ENCODE data around the gene AGBL5. TPM values are rescaled to one million over a fixed set of nuclear protein-coding genes. Genes with fewer than 3 reads are reported as not detected.

AGBL5 gene, protein sequence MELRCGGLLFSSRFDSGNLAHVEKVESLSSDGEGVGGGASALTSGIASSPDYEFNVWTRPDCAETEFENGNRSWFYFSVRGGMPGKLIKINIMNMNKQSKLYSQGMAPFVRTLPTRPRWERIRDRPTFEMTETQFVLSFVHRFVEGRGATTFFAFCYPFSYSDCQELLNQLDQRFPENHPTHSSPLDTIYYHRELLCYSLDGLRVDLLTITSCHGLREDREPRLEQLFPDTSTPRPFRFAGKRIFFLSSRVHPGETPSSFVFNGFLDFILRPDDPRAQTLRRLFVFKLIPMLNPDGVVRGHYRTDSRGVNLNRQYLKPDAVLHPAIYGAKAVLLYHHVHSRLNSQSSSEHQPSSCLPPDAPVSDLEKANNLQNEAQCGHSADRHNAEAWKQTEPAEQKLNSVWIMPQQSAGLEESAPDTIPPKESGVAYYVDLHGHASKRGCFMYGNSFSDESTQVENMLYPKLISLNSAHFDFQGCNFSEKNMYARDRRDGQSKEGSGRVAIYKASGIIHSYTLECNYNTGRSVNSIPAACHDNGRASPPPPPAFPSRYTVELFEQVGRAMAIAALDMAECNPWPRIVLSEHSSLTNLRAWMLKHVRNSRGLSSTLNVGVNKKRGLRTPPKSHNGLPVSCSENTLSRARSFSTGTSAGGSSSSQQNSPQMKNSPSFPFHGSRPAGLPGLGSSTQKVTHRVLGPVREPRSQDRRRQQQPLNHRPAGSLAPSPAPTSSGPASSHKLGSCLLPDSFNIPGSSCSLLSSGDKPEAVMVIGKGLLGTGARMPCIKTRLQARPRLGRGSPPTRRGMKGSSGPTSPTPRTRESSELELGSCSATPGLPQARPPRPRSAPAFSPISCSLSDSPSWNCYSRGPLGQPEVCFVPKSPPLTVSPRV
- total RNA-seq (10 to 100 TPM in 1 of 2 donors, 1 to 10 TPM in 1; 8.9 to 10.7 TPM), total RNA-seq (13.0 to 19.5 reads per million in 2 donors)

DNA sequence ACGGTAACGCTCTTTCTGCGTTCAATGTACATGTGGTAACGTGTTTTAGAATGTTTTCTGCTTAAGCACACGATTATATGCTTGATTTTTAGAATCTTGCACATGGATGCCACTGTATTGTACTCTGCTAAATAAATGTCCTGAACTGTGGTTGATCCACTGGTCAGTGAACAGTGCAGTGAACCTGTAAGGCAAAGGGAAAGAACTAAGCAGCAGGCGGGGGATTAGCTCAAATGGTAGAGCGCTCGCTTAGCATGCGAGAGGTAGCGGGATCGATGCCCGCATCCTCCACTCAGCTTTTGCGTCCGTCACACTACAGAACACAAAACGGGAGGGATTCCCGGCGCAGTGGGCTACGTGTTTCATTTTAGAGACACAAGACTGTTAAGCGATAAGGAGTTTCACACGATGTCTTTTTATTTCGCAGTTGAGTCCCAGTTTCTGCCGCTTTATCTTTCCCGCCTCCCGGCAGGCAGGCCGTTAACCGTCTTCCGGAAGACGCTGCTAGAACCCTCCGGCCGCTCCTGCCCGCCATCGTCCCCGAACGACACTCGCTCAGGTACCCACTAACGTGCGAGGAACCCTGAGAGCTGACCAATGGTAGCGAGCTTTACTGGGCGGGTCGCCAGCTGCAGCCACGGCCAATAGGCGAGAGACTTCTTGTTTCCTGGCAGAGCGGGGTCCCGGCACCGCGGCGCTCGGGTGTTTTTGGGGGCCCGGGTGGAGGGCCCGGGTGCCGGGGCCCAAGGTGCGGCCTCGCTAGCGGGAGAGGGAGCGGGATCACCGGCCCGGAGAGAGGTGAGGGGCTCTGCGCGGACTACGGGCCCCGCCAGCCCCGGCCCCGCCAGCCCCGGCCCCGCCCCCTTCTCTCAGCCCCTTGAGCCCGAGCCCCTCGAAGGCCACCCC, at the start of gene AGBL5:
TSS of gene AGBL5 (plus strand) at position 673 of the 906 bp plus-strand sequence. CDS start 1,291 bp downstream, outside the sequence.
- H3K36me3 Mint-ChIP-seq (ENCODE audit: low read depth), result peaks cover 3% of the 10 kb centered on the region
- H3K4me3 Mint-ChIP-seq, result peak within 1 kb of the TSS; percentile 86
- H3K4me1 Mint-ChIP-seq, result peaks cover 32% of the 10 kb centered on the region
- no peaks in the 10 kb centered on the region for H3K9me3 ChIP-seq (ENCODE audit: control insufficient read depth, low read length, poor library complexity, severe bottlenecking)
- DNase-seq, result peak; percentile 86 to 96 (median 93)
- H3K27me3 Mint-ChIP-seq, result peaks cover 5% of the 10 kb centered on the region
- H3K27ac Mint-ChIP-seq, result peak within 1 kb of the TSS; percentile 98
- peak; percentile 79 for ATAC-seq

DNA sequence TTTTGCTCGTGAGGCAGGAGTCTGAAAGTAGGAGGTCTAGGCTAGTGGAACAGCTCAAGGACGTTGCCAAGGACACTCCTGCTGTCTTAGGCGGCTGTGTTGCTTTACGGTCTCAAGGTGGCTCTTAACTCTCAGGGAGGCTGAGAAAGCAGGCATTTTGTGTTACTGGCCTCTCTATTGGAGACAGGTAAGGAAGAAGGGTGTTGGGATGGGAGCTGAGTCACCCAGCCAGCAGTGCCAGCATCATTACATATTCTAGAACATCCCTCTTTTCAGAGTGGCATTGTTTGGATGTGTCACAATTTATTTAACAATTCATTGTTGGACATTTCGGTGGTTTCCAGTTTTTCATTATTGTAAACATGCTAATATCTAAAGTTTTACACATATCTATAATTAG, 49.5 kb upstream of the AGBL5 start:
- H3K36me3 Mint-ChIP-seq (ENCODE audit: low read depth), result peaks cover 8% of the 10 kb centered on the region

DNA sequence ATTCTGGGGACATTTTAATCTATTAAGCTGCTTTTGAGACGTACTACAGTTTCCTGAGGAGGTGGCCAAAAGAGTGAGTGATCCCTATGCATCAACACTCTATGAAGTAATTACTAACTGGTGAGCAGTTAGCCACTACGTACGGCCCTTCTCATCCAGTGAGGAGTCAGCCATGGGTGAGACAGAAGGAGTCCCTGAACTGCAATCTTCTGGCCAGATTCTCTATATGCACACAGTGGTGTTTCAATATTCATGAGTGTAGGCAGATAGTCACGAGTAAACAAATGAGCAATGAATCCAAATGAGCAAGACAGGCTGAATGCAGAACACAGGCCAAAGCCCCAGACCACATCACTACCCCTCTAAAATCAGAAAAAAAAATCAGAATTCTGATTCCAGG, 48.5 kb upstream of the AGBL5 start:
- DNase-seq, result no peak
- no peak for ATAC-seq
- Mint-ChIP-seq H3K36me3 (ENCODE audit: low read depth) (peaks cover 8% of the 10 kb centered on the region), H3K27ac (no peak overlapping the region), H3K4me3 (no peak overlapping the region), H3K4me1 (peaks cover 2% of the 10 kb centered on the region), H3K27me3 (peaks cover 6% of the 10 kb centered on the region)
- no peaks in the 10 kb centered on the region for H3K9me3 ChIP-seq (ENCODE audit: control insufficient read depth, low read length, poor library complexity, severe bottlenecking)

More for the DNA sequence above, 49.5 kb upstream of the AGBL5 start:
- Mint-ChIP-seq H3K4me1 (peaks cover 2% of the 10 kb centered on the region), H3K4me3 (no peak overlapping the region), H3K27me3 (peaks cover 6% of the 10 kb centered on the region), H3K27ac (no peak overlapping the region)
- H3K9me3 ChIP-seq (ENCODE audit: control insufficient read depth, low read length, poor library complexity, severe bottlenecking), result no peaks in the 10 kb centered on the region
- ATAC-seq (no peak), DNase-seq (no peak)

DNA sequence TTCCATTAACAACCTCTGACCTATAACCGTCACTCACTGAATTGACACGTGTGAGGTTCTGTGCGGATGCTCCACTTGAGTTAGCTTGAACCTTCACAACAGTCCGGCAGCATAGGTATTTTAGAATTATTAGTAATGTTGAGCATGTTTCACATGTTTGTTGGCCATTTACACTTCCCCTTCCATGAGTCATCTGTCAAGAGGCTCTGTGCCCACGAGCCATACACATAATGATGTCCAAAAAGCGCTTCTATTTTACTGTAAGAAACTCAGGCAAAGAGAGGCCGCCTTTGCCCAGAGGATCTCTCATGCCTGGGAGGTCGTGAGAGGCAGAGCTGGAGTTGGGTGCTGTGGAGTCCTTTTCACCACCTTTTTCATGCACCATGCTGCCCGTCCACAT, 47.6 kb upstream of the AGBL5 start:
- H3K27ac Mint-ChIP-seq, result no peak overlapping the region
- no peak overlapping the region for H3K4me3 Mint-ChIP-seq
- no peak for ATAC-seq
- peaks cover 2% of the 10 kb centered on the region for H3K4me1 Mint-ChIP-seq
- no peak for DNase-seq
- peaks cover 6% of the 10 kb centered on the region for H3K27me3 Mint-ChIP-seq
- H3K36me3 Mint-ChIP-seq (ENCODE audit: low read depth), result peaks cover 7% of the 10 kb centered on the region
- no peaks in the 10 kb centered on the region for H3K9me3 ChIP-seq (ENCODE audit: control insufficient read depth, low read length, poor library complexity, severe bottlenecking)

DNA sequence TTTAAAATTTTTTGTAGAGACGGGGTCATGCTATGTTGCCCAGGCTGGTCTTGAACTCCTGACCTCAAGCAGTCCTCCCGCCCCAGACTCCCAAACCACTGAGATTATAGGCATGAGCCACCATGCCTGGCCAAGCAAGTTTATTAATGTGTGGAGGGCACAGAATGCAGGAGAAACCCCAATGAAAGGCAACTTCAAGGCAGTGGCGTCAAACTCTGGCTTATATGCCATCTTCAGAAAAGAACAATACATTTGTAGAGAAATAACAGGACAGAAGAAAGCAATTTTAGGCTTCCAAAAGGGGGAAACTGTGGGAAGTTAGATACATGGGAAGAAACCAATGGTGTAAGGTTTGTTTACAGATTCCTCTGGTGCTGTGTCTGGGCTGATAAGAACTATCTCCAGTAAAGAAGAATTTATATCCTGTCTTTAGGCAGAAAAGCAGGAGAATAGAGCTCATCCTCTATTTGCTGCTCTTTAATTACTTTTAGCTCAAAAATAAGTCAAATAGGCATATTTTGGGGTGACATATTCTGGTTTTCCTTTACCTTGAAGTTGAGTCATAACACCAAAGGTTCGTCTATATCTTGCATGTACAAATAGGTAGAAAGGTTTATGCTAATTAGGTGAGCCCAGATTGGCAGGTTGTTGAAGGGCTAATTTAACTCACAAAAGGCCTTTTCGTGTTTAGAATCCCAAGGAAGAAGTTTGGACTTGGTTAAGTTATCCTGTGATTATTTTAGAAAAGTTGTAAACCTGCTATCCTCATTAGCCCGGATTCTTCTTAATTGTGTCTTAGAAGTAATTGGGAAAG, 44.7 kb upstream of the AGBL5 start:
- Mint-ChIP-seq H3K36me3 (ENCODE audit: low read depth) (peaks cover 4% of the 10 kb centered on the region), H3K4me3 (no peak overlapping the region), H3K27me3 (peaks cover 6% of the 10 kb centered on the region), H3K4me1 (peaks cover 11% of the 10 kb centered on the region), H3K27ac (no peak overlapping the region)
- DNase-seq, result no peak
- no peaks in the 10 kb centered on the region for H3K9me3 ChIP-seq (ENCODE audit: control insufficient read depth, low read length, poor library complexity, severe bottlenecking)
- ATAC-seq, result no peak

DNA sequence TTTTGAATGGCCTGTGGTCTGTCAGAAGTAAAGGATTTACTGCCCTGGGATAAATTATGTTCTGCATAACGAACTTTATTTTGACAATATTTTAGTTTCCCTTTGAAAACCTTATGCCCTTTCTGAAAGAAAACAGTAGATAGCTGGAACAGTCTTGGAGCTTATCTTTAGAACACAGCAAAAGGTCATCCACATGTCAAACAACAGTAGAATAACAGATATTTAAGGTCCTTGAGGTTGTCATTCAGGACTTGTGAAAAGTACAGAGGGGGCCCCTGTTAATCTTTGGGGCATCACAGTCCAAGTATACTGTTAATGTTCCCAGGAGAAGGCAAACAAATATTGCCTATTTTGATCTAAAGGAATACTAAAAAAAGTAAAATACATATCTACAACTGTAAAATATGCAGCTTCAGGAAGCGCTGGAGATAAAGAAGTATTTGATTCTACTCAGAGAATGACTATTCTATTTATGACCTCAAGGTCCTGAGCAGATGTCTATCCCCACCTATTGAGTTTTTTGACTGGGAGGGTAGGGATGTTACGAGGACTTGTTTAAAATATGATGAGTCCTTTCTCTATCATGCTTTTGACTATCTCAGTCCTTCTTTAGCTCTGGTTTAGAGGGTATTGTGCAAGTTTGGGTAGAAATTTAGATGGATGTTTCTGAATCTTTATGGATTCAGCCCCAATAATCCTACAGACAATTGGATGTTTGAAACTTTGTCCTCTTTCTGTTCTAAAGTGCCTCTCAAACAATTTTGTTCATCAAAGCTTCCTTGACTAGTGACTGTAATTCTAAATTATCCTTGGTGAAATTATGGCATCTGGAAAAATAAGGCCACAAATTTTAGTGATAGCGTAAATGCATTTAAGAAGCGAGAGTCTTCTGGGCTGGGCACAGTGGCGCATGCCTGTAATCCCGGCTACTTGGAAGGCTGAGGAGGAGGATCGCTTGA, 43.8 kb upstream of the AGBL5 start:
- no peak for DNase-seq
- H3K9me3 ChIP-seq (ENCODE audit: control insufficient read depth, low read length, poor library complexity, severe bottlenecking), result no peaks in the 10 kb centered on the region
- H3K27me3 Mint-ChIP-seq, result peaks cover 10% of the 10 kb centered on the region
- ATAC-seq, result no peak
- no peak overlapping the region for H3K4me3 Mint-ChIP-seq
- peaks cover 12% of the 10 kb centered on the region for H3K4me1 Mint-ChIP-seq
- H3K36me3 Mint-ChIP-seq (ENCODE audit: low read depth), result peaks cover 4% of the 10 kb centered on the region
- no peak overlapping the region for H3K27ac Mint-ChIP-seq

DNA sequence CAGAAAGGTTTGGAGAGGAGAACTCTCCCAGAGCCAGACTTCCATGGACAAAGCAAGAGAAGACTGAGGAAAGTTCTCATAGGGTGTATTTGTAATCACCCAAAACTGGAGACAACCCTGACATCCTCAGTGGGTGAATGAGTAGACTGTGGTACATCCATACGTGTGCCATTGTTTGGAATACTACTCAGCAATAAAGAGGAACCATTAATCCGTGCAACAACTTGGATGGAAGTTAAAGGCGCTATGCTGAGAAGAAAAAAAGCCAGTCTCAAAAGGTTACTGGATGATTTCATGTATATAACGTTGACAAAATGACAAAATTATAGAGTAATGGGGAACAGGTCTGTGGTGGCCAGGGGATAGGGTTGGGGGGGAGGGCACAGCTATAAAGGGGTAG, 42.8 kb upstream of the AGBL5 start:
- H3K9me3 ChIP-seq (ENCODE audit: control insufficient read depth, low read length, poor library complexity, severe bottlenecking), result no peaks in the 10 kb centered on the region
- ATAC-seq, result no peak
- H3K27me3 Mint-ChIP-seq, result peaks cover 6% of the 10 kb centered on the region
- H3K27ac Mint-ChIP-seq, result no peak overlapping the region
- no peak overlapping the region for H3K4me3 Mint-ChIP-seq
- peaks cover 1% of the 10 kb centered on the region for H3K36me3 Mint-ChIP-seq (ENCODE audit: low read depth)
- H3K4me1 Mint-ChIP-seq, result peaks cover 11% of the 10 kb centered on the region
- DNase-seq, result no peak

DNA sequence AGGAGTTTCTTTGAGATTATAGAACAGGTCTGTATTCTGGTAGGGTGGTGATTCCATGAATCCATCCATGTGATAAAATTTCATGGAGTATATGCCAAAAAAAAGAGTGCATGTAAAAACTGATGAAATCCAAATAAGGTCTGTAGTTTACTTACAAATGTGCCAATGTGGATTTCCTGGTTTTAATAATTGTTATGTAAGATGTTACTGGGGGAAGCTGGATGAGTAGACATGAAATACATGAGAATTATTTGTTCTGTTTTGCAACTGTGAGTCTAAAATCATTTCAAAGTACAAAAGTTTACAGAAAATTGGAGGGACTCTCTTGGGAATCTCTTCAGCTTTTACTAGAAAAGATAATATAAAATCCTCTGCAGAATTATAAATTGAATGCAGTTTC, 42.4 kb upstream of the AGBL5 start:
- no peaks in the 10 kb centered on the region for H3K9me3 ChIP-seq (ENCODE audit: control insufficient read depth, low read length, poor library complexity, severe bottlenecking)
- no peaks in the 10 kb centered on the region for H3K36me3 Mint-ChIP-seq (ENCODE audit: low read depth)
- no peak for DNase-seq
- H3K27ac Mint-ChIP-seq, result no peak overlapping the region
- H3K27me3 Mint-ChIP-seq, result peaks cover 6% of the 10 kb centered on the region
- ATAC-seq, result no peak
- no peak overlapping the region for H3K4me3 Mint-ChIP-seq
- H3K4me1 Mint-ChIP-seq, result peaks cover 11% of the 10 kb centered on the region

DNA sequence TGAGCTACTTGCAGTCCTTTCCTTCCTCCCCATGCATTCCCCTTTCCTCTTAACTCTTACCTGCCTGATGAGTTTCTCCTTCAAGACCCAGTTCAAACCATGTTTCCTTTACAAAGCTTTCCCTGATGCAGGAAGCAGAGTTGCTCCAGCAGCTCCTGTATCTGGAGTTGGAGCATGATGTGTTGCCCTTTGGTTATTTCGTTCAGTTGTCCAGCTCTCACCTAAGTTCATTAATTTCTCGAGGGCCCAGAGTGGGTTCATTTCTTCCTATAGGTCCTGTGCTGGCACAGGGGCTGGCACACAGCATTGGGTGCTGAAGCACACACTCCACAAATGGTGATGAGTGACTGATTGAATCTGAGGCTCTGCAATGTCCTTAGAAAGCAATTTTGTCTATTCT, 41.8 kb upstream of the AGBL5 start:
- Mint-ChIP-seq H3K27me3 (peaks cover 6% of the 10 kb centered on the region), H3K4me1 (peaks cover 11% of the 10 kb centered on the region), H3K27ac (no peak overlapping the region), H3K4me3 (no peak overlapping the region), H3K36me3 (ENCODE audit: low read depth) (no peaks in the 10 kb centered on the region)
- ATAC-seq (no peak), DNase-seq (no peak)
- no peaks in the 10 kb centered on the region for H3K9me3 ChIP-seq (ENCODE audit: control insufficient read depth, low read length, poor library complexity, severe bottlenecking)

DNA sequence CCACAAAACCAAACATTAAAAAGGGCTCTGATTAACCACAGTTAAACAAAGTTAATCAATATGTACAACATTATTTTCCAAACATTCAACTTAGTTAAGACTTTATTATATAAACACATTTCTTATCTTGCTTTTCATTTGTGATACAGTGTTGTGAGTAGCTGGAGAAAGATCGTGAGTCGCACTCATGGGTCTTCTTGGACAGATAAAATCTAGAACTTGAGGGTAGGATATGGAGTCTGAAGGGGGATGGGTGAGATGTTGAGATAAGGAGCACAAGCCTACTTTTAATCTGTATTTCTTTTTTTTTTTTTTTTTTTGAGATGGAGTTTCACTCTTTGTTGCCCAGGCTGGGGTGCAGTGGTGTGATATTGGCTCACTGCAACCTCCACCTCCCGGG, 41.3 kb upstream of the AGBL5 start:
- Mint-ChIP-seq H3K27me3 (peaks cover 6% of the 10 kb centered on the region), H3K27ac (no peak overlapping the region), H3K4me3 (no peak overlapping the region), H3K36me3 (ENCODE audit: low read depth) (no peaks in the 10 kb centered on the region), H3K4me1 (peaks cover 11% of the 10 kb centered on the region)
- DNase-seq, result no peak
- no peaks in the 10 kb centered on the region for H3K9me3 ChIP-seq (ENCODE audit: control insufficient read depth, low read length, poor library complexity, severe bottlenecking)
- ATAC-seq, result no peak

DNA sequence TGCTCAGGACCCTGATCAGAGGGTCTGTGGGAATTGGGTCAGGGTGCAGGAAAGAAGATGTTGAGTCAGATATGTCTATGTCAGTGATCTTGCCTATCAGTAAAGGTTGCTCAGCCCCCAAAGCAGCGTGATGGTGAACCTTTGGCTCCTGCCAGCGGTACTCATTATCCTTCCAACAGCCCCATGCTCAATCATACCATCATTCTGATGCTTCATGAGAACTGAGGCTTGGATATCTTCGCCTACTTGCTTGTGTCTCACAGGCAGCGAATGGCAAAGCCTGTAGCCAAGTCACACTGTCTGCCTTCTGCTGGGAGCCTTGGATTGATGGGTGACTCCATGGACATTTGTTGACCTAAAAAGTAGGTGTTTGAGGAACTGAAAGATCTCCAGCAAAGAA, 37.7 kb upstream of the AGBL5 start:
- DNase-seq, result no peak
- Mint-ChIP-seq H3K27me3 (peaks cover 6% of the 10 kb centered on the region), H3K27ac (no peak overlapping the region), H3K36me3 (ENCODE audit: low read depth) (no peaks in the 10 kb centered on the region), H3K4me1 (peaks cover 11% of the 10 kb centered on the region), H3K4me3 (no peak overlapping the region)
- no peak for ATAC-seq
- H3K9me3 ChIP-seq (ENCODE audit: control insufficient read depth, low read length, poor library complexity, severe bottlenecking), result peaks cover 2% of the 10 kb centered on the region

Measured in T-helper 17 cell (primary cell).